ENCODE results near the gene GATA3.

The GATA3 gene

DNA sequence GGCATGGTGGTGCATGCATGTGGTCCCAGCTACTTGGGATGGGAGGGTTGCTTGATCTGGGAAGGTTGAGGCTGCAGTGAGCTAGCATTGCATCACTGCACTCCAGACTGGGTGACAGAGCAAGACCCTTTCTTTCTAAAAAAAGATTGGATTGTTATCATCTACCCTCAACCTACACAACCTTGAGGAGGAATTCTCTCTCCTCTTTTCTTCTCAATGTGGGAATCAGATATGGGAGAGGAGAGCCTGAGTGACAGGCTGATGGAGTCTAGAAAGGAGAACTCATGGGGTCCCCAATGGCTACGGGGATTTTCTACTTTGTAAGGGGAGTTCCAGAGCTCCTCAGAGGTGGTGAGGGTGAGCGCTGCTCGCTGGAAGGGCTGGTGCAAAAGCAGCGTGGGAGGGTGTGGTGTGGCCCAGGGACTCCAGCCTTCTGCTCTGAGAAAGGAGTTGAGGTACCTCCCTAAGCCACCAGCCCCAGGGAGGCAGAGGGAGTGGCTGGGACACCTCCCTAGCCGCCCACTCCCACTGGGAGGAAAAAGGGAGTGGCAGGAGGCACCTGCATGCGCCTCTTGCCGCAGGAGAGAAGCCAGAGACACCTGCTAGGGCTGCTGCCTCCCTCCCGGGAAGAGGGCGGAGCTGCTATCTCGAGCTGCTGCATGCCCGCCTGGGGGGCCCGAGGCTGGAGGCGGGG is 48.4 kb downstream of the GATA3 start:
- no peak for DNase-seq (ENCODE audit: low spot score)

DNA sequence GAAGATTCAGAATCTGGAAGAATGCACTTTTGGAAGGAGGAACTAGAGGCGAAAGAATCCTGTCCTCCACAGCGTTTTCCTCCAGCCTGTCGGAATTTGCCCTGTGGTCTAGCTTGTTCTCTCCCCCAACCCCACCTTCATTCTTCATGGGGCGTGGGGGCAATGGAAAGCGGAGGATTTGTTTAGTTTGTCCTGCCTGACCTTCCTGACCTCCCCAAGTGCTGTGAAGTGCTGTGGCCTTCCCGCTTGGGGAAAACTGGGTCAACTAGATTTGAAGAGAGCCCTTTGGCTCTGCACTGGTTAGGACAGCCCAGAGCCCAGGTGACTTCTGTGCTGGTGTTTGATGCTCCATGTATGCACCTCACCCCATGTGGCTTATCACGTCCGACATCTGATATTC is 49.1 kb downstream of the GATA3 start:
- DNase-seq (ENCODE audit: low spot score): no peak

DNA sequence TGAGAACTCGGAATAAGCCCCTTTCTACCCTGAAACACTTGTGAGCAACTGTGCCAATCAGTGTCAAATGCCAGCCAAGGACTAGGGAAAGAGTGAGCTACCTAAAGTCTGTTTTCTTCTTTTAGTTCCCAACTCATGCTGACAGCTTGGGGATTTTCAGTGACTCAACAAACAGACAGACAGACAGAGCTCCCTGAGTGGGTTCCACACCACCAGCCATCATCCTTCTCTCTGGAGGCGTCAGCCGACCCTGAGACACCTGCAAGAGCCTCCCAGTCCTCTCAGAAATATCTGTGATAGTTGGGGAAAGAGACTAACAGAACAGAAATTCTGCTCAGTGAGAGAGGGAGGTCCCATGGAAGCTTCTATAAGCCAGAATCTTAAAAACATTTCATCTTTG is 49.5 kb downstream of the GATA3 start:
- no peak for DNase-seq (ENCODE audit: low spot score)

DNA sequence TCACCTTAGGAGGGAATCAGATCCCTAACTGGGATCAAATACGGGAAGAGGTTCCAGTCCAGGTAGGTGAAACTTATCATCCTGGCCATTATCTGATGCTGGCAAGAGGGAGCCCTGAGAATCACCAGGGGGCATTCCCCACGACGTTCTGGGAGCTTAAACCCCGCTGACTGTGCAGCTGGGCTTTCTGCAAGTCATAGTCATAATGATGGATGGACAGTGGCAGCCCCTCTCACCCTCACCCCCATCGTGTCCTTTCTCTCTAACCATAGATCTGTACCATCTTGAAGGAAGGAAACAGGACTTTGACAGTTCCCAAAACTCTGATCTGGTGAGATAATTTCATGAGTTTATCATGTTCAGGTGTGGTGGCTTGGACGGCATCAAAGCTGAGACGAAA is 50.2 kb downstream of the GATA3 start:
- DNase-seq (ENCODE audit: low spot score): no peak

DNA sequence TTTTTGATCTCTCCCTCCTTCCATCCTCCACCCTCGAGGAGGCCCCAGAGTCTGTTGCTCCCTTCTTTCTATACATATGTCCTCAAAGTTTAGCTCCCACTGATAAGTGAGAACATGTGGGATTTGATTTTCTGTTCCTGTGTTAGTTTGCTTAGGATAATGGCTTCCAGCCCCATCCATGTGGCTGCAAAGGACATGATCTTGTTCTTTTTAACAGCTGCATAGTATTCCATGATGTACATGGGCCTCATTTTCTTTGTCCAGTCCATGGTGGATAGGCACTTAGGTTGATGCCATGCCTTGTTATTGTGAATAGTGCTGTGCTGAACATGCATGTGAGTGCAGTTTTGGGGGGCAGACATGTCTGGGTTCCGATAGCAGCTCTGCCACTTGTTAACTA is 51.4 kb downstream of the GATA3 start:
- no peak for DNase-seq (ENCODE audit: low spot score)

DNA sequence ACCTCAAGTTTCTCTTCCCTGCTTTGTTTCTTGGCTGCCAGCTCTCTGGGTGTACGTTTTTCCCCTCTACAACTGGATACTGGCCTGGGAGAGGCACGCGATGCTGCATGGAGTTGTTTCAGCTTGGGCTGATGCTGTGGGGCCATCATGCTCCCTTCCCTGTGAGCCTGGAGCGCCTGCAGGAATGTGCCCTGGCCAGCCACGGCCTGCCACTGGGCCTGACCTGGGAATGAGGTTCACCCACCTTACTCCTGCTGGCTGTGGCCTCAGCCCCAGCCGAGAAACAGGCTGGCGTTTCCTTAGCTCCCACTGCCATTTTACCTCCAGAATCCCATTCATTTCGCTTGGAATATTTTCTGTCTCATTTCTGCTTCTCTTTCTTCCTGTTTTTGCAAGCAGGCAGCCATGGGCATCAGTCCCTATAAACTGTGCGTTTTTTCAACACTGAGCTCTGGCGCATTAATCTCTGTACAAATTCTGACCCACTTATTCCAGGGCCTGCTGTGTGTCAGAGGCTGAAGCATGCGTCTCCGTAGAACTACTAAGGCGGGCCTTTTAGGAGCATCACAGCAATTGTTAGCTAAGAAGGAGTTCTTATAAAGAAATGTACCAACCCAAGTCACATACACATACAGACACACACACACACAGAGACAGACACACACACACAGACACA is 57.9 kb downstream of the GATA3 start:
- no peak for DNase-seq (ENCODE audit: low spot score)

DNA sequence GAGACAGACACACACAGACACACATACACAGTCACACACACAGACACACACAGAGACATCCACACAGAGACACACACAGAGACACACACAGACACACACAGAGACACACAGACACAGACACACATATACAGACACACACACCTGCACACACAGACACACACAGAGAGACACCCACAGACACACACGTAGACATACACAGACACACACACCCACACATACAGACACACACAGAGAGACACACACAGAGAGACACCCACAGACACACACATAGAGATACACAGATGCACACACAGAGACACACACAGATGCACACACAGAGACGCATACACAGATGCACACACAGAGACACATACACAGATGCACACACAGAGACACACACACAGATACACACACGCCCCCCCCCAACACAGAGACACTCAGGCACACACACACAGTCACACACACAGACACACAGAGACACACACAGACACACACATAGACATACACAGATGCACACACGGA is 58.5 kb downstream of the GATA3 start:
- DNase-seq (ENCODE audit: low spot score): no peak

DNA sequence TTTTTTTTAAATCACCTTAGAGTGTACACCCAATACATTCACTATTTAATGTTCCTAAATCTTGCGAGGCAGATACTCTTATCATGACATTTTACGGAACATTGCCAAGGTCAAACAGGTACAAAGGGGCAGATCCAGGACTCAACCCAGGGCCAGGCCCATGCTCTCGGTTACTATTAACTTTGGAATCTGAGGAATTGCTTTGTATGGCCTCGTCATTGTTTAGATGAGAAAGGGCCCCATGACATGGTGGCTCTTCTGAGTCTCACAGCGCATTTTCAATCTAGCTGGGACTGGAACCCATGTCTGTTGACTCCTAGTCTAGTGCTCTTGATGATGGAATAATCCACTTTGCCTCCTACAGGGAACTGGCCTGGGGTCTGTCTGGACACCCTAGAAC is 59.1 kb downstream of the GATA3 start:
- no peak for DNase-seq (ENCODE audit: low spot score)

DNA sequence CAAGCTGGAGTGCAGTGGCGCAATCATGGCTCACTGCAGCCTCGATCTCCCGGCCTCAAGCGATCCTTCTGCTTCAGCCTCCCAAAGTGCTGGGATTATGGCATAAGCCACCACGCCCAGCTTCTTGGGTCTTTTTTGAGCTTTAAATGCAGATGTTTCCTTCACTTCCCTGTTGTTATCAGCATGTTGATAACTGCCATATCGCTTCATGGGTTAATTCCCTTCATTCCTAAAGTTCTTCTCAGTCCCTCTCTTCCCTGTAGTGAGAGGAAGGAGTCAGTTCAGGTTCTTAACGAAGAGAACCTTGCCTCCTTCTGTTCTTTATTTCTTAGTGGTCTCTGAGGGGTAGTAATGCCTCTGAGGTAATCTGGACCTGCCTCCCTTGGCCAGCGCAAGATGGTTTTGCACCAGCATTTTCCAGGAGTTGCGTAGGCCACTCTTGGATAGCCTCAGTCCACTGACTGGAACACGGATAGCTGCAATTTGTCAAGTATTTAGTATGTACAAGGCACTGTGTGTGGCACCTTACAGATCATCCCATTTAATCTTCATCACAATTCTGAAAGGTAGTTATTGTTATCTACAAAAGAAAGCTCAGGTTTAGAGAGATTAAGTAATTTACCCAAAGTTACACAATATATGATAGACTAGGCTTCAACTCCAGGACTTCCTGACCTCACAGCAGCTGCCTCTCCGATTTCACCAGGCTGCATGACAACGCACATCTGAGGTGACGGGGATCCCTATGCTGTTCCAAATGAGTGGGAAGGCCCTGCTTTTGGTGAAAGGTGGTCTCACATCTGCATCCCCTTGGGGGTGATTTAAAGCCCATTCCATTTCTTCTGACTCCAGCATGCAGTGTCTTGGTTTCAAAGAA is 60.5 kb downstream of the GATA3 start:
- DNase-seq (ENCODE audit: low spot score): no peak

DNA sequence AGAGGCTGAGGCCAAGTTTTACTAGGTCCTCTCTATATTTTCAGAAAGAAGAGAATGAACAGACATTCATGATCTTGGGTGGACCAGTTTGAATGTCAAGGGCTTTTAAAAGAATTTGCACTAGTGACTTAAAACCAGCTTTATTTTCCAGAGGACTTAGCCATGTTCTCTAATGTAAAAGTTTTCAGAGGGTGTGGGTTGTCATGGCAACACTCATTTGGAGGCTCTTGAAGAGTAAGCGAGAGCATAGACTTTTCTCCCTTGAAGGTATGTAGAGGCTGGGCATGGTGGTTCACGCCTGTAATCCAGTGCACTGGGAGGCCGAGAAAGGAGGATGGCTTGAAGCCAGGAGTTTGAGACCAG is 61.1 kb downstream of the GATA3 start:
- DNase-seq (ENCODE audit: low spot score): no peak

DNA sequence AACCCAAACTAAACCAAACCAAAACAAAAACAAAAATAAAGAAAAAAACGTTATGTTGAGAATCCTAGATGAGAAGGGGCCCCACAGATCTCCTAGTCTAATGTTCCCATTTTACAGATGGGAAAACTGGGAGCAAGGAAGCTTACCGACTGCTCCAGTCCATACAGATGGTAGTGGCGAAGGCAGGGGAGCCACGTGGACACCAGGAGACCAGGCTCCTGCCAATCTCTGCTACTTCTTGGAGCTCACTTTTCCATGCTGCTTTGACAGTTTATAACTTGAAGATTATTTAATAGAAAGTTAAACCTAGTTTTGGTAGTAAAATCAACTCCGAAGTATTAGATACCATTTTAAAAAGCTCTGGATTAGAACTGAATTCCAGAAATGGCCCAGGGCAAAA is 62.0 kb downstream of the GATA3 start:
- no peak for DNase-seq (ENCODE audit: low spot score)

DNA sequence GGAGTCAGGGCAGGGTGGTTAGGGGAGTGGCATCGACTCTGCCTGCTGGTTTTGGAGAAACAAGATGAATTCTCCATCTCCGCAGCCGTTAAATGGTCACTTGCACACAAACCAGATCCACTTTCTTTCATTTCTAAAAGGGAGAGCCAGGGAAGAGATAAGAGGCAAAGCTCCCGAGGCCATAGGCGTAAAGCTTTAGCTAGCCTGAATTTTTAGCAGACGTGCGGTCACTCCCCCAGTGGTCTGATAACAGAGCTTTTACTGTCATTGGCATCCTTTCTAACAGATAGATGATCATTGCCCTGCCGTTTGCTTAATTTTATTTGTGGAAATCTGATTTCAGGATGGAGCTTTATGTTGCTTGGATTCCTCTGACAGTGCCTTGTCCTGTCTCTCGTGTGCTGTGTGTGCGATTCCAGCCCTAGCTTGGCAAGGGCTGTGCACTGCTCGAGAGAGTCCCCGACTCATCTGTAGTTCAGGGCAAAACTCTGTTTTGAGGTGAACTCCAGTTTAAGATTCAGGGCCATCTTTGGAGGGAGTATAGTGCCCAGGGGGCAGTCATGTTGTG is 62.5 kb downstream of the GATA3 start:
- no peak for DNase-seq (ENCODE audit: low spot score)

DNA sequence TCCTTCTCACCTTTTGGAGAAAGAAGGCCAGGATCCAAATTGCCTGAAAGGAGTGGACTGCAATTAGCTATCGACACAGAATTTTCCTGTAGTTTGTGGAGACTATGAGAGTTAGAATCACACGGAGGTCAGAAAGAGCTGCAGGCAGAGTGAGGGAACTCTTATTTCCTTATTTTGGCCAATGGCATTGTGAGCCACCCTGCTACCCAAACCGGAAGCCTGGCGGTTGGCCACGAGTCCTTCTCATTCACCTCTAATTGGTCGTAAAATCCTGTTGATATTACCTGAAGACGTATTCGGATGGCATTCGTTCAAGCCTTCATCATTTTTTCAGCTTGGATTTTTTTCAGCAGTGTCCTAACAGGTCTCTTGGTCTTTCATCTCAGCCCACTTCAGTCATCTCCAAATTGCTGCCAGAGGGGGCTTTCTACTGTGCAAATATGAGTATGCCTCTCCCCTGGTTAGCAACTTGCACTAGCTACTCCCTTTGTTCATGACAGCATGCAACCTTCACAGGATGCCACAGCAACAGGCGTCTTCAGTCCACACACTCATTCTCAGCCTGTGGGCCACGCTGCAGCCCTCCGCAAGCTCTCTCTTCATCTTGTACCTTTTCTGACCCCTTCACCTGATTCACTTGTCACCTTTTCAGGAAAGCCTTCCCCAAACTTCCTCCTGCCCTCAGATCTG is 66.9 kb downstream of the GATA3 start:
- DNase-seq (ENCODE audit: low spot score): no peak

DNA sequence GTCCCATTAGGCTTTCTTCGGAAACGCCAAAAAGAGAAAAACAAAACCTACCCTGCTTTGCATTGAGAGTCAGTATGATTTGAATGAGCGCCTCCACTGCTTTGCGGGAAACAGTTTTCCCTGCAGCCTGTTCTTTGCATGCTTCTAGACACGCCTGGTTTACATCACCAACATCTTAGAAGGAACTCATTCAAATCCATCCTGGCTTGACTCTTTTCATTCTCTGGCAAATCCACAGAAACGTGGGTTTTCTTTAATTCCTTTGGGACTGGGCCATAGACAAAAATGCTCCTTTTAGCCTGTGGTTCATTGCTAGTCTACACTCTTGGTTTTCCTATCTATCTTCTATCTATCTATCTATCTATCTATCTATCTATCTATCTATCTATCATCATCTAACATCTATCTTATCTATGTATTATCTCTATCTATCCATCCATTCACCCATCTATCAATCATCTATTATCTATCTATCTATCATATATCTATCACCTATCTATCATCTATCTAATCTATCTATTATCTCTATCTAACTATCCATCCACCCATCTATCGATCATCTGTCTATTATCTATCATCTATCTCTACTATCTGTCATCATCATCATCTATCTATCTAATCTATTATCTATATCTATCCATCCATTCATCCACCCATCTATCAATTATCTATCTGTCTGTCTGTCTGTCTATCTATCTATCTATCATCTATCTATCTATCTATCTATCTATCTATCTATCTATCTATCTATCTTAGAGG is 68.3 kb downstream of the GATA3 start:
- DNase-seq (ENCODE audit: low spot score): no peak

DNA sequence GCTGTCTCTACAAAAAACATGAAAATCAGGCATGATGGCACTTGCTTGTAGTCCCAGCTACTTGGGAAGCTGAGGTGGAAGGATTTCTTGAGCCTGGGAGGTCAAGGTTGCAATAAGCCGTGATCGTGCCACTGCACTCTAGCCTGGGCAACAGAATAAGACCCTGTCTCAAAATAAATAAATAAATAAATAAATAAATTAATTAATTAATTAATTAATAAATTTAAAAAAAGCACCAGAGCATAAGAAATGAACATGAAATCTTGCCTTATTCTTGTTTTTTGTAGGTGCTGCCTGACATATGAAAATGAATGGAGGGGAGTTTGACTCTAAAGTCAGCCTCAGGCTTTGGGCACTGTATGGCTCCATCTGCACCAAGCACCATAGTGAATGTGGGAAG is 69.9 kb downstream of the GATA3 start:
- DNase-seq (ENCODE audit: low spot score): no peak
